Measurements from ENCODE around the gene LRRC40.

Gene LRRC40

GRCh38 chr1:70200065-70200464 lies 5.3 kb downstream of the LRRC40 start:
- CTCF ChIA-PET, result no interaction called here
- no peaks in the 10 kb centered on the region for H3K9me3 ChIP-seq (ENCODE audit: control insufficient read depth, insufficient read depth, low read depth, low read length)
- H3K4me1 ChIP-seq (ENCODE audit: control insufficient read depth, insufficient read depth, low read length), result no peaks in the 10 kb centered on the region
- H3K27ac ChIP-seq (ENCODE audit: extremely low read depth, low read depth, low read length), result no peak overlapping the region
- POLR2A ChIA-PET, result no interaction called here
- no peak overlapping the region for H3K4me3 ChIP-seq (ENCODE audit: low read depth, low read length)
- TF ChIP-seq ZNF623 (tag by site-specific recombination; IDR thresholded peaks at IDR 0.05), result no peak
- TF ChIP-seq ZNF121 (tag by site-specific recombination; IDR thresholded peaks at IDR 0.05), result 0 out of 2 replicates have a peak, but pooled peaks have one; percentile 50
- H3K36me3 ChIP-seq (ENCODE audit: control insufficient read depth in 2 of 2, insufficient read depth in 1 of 2, low read length in 2 of 2), result peaks cover 0 to 3% of the 10 kb centered on the region in 2 experiments; a peak in 1 of 3 replicates

- CTCF ChIA-PET, result interaction anchor here (0.6 kb wide), 1 partner anchor 17 kb away, joined by 5 read pairs; no protein-coding TSS in a partner anchor
- POLR2A ChIA-PET, result no interaction called here
- Histone ChIP-seq H3K4me1 (ENCODE audit: control insufficient read depth, insufficient read depth, low read length) (no peaks in the 10 kb centered on the region), H3K36me3 (ENCODE audit: control insufficient read depth in 2 of 2, insufficient read depth in 1 of 2, low read length in 2 of 2) (peaks cover 0 to 3% of the 10 kb centered on the region in 2 experiments; a peak in 1 of 3 replicates), H3K4me3 (ENCODE audit: low read depth, low read length) (no peak overlapping the region), H3K27ac (ENCODE audit: extremely low read depth, low read depth, low read length) (no peak overlapping the region), H3K9me3 (ENCODE audit: control insufficient read depth, insufficient read depth, low read depth, low read length) (no peaks in the 10 kb centered on the region)
- TF ChIP-seq ZNF214 (tag by site-specific recombination; IDR thresholded peaks at IDR 0.05; ENCODE audit: borderline replicate concordance), result no peak
- TF ChIP-seq WT1 (tag by site-specific recombination; IDR thresholded peaks at IDR 0.05), result no peak
- TF ChIP-seq ZNF843 (tag by site-specific recombination; IDR thresholded peaks at IDR 0.05), result no peak
- TF ChIP-seq SETDB1 (IDR thresholded peaks at IDR 0.05; ENCODE audit: insufficient read length, low read length), result no peak
- TF ChIP-seq ZNF266 (tag by site-specific recombination; IDR thresholded peaks at IDR 0.05; ENCODE audit: low read depth), result no peak
- no peak for TF ChIP-seq ZNF398 (tag by site-specific recombination; IDR thresholded peaks at IDR 0.05)
- no peak for TF ChIP-seq ZNF768 (tag by site-specific recombination; IDR thresholded peaks at IDR 0.05)
- no peak for TF ChIP-seq ZNF654 (tag by site-specific recombination; IDR thresholded peaks at IDR 0.05; ENCODE audit: low read depth)
- TF ChIP-seq ZNF335 (tag by site-specific recombination; conservative IDR thresholded peaks at IDR 0.05), result no peak
- no peak for TF ChIP-seq ZNF350 (tag by site-specific recombination; IDR thresholded peaks at IDR 0.05)
- no peak for TF ChIP-seq PRDM6 (tag by site-specific recombination; IDR thresholded peaks at IDR 0.05)
- TF ChIP-seq MYNN (tag by site-specific recombination; IDR thresholded peaks at IDR 0.05; ENCODE audit: borderline replicate concordance), result no peak
- no peak for TF ChIP-seq MZF1 (tag by site-specific recombination; IDR thresholded peaks at IDR 0.05; ENCODE audit: borderline replicate concordance)
- TF ChIP-seq ZNF2 (tag by site-specific recombination; IDR thresholded peaks at IDR 0.05), result no peak
- TF ChIP-seq ZBTB6 (tag by site-specific recombination; IDR thresholded peaks at IDR 0.05), result no peak
- no peak for TF ChIP-seq ZNF555 (tag by site-specific recombination; conservative IDR thresholded peaks at IDR 0.05)
- TF ChIP-seq HIC1 (tag by site-specific recombination; IDR thresholded peaks at IDR 0.05), result no peak
- TF ChIP-seq ZNF473 (tag by site-specific recombination; IDR thresholded peaks at IDR 0.05), result no peak
- TF ChIP-seq ZNF354C (tag by site-specific recombination; IDR thresholded peaks at IDR 0.05; ENCODE audit: borderline replicate concordance, low read depth), result no peak
Measured at GRCh38 chr1:70196333-70196732, 9.0 kb downstream of the LRRC40 start.

All from HEK293 (cell line).